A549 (cell line): ENCODE measurements around the gene RAPGEF3. TPM values are rescaled to one million over a fixed set of nuclear protein-coding genes. Genes with fewer than 3 reads are reported as not detected.

Experiments used
- ATAC-seq, 2 experiments: fragments of 200-7000 bp in 1 of 2; fragments of >200 bp in 1 of 2; cut with Nextera tagmentation in 1 of 2; cut with Tn5 transposase in 1 of 2; 3 replicates each; pipeline versions ENCODE4 v1.8.0 to v1.9.1; 2018 to 2020; ENCODE audit warnings: mild to moderate bottlenecking in 1 of 2, moderate library complexity in 1 of 2
- CTCF ChIA-PET: fragments of 300-600 bp; sonication (Branson Sonifier 250); formaldehyde crosslinking; extraction: SDS; loops from one replicate; lab custom pipeline; 2021; ENCODE audit warnings: antibody characterized with exemption, inconsistent platforms; lab: Yijun Ruan, JAX
- POLR2A ChIA-PET: fragments of 350-600 bp; formaldehyde crosslinking; extraction: SDS; loops from one replicate; lab custom pipeline; 2021; ENCODE audit warnings: antibody characterized with exemption, inconsistent platforms; lab: Yijun Ruan, JAX
- DNase-seq, 2 experiments: peaks; one replicate each; pipeline versions ENCODE4 v3.0.0 to v3.0.0-alpha.2; 2011 to 2016; ENCODE audit warnings: low read depth in 1 of 2, low spot score in 1 of 2
- FAIRE-seq: peaks from 2 replicates; lab custom pipeline; 2011; peaks lifted over from hg19 to GRCh38; lab: Jason Lieb, UNC
- H3K27ac ChIP-seq, 2 experiments: fragments of >200 bp; sonication (Bioruptor Twin); formaldehyde crosslinking; 3 replicates each; pipeline ENCODE4 v1.5.1; 2016 to 2017
- H3K4me1 ChIP-seq: fragments of >200 bp; sonication (Bioruptor Twin); formaldehyde crosslinking; 3 replicates; pipeline ENCODE4 v1.6.1; 2016
- H3K4me2 ChIP-seq: fragments of >200 bp; sonication (Bioruptor Twin); formaldehyde crosslinking; 3 replicates; pipeline ENCODE4 v1.6.1; 2016
- H3K4me3 ChIP-seq: fragments of >200 bp; sonication (Bioruptor Twin); formaldehyde crosslinking; 3 replicates; pipeline ENCODE4 v1.5.1; 2016
- H3K9me3 ChIP-seq: fragments of >200 bp; sonication (Bioruptor Twin); formaldehyde crosslinking; 3 replicates; pipeline ENCODE4 v1.6.1; 2016
- ATOH8 ChIP-seq: fragments of 250-450 bp; sonication (Bioruptor Pico); IDR thresholded peaks from 2 replicates; pipeline ENCODE4 v1.5.0; 2020; ENCODE audit warnings: low read depth, mild to moderate bottlenecking, moderate library complexity
- BHLHE40 ChIP-seq: IDR thresholded peaks from 2 replicates; pipeline ENCODE4 v1.6.1; 2012; ENCODE audit warnings: low read depth, low read length, inconsistent platforms
- CHD4 ChIP-seq: fragments of 200-600 bp; sonication (generic); IDR thresholded peaks from 2 replicates; pipeline ENCODE4 v1.6.1; 2016; ENCODE audit warnings: antibody characterized with exemption, mild to moderate bottlenecking, borderline replicate concordance
- ELK1 ChIP-seq: fragments of 150-350 bp; IDR thresholded peaks from 2 replicates; pipeline ENCODE4 v1.6.1; 2014; ENCODE audit warnings: low read depth, mild to moderate bottlenecking, low read length
- GATA3 ChIP-seq: IDR thresholded peaks from 2 replicates; pipeline ENCODE4 v1.6.1; 2012; ENCODE audit warnings: borderline replicate concordance
- HES2 ChIP-seq: fragments of >200 bp; sonication (Bioruptor Twin); formaldehyde crosslinking; IDR thresholded peaks from 2 replicates; pipeline ENCODE4 v1.6.1; 2016
- HOXB13 ChIP-seq: fragments of 250-450 bp; sonication (Bioruptor Pico); IDR thresholded peaks from 2 replicates; pipeline ENCODE4 v1.5.0; 2020; ENCODE audit warnings: low read depth, mild to moderate bottlenecking, moderate library complexity
- KDM1A ChIP-seq: fragments of 200-600 bp; sonication (generic); IDR thresholded peaks from 2 replicates; pipeline ENCODE4 v1.6.1; 2016; ENCODE audit warnings: low read depth, mild to moderate bottlenecking
- MAFK ChIP-seq: fragments of 450-650 bp; IDR thresholded peaks from 2 replicates; pipeline ENCODE4 v1.6.1; 2014; ENCODE audit not compliant: partially characterized antibody
- MYC ChIP-seq: IDR thresholded peaks from 2 replicates; pipeline ENCODE4 v1.6.1; 2012; ENCODE audit warnings: mild to moderate bottlenecking, inconsistent platforms, low read length, improper control_type of control experiment, borderline replicate concordance
- NPAS2 ChIP-seq: fragments of 250-450 bp; sonication (Bioruptor Pico); IDR thresholded peaks from 2 replicates; pipeline ENCODE4 v1.8.0; 2022; ENCODE audit warnings: mild to moderate bottlenecking, moderate library complexity, borderline replicate concordance
- PBX3 ChIP-seq: IDR thresholded peaks from 2 replicates; pipeline ENCODE4 v1.6.1; 2012
- POLR2A ChIP-seq: IDR thresholded peaks from 2 replicates; pipeline ENCODE4 v1.6.1; 2012; ENCODE audit warnings: mild to moderate bottlenecking, low read length
- POLR2AphosphoS2 ChIP-seq: conservative IDR thresholded peaks from 2 replicates; pipeline ENCODE4 v1.6.1; 2012; ENCODE audit warnings: low read length, improper control_type of control experiment, inconsistent platforms
- RAD21 ChIP-seq, 2 experiments: fragments of >200 bp in 1 of 2; sonication (Bioruptor Twin) in 1 of 2; formaldehyde crosslinking in 1 of 2; IDR thresholded peaks in 1 of 2; conservative IDR thresholded peaks in 1 of 2; 2 replicates in 1 of 2; 3 replicates in 1 of 2; pipeline ENCODE4 v1.6.1; 2012 to 2018; ENCODE audit warnings: inconsistent platforms in 1 of 2
- REST ChIP-seq: fragments of 200-600 bp; sonication (generic); IDR thresholded peaks from 2 replicates; pipeline ENCODE4 v1.6.1; 2016; ENCODE audit warnings: antibody characterized with exemption, mild to moderate bottlenecking, moderate library complexity
- RFX5 ChIP-seq: fragments of 450-650 bp; IDR thresholded peaks from 2 replicates; pipeline ENCODE4 v1.7.1; 2014; ENCODE audit warnings: antibody characterized with exemption, mild to moderate bottlenecking, moderate library complexity
- SMC3 ChIP-seq: fragments of >200 bp; sonication (Bioruptor Twin); formaldehyde crosslinking; IDR thresholded peaks from 3 replicates; pipeline ENCODE4 v1.6.1; 2018; ENCODE audit warnings: inconsistent platforms
- TP53 ChIP-seq: fragments of 250-450 bp; sonication (Bioruptor Pico); IDR thresholded peaks from 2 replicates; pipeline ENCODE4 v1.5.0; 2021; ENCODE audit warnings: mild to moderate bottlenecking, moderate library complexity
- USF2 ChIP-seq: fragments of 450-650 bp; IDR thresholded peaks from 2 replicates; pipeline ENCODE4 v1.6.1; 2014; ENCODE audit warnings: antibody characterized with exemption
- ZC3H11A ChIP-seq: fragments of 450-650 bp; IDR thresholded peaks from 2 replicates; pipeline ENCODE4 v1.6.1; 2014; ENCODE audit warnings: antibody characterized with exemption, mild to moderate bottlenecking
- ZFP36 ChIP-seq: fragments of 450-650 bp; IDR thresholded peaks from 2 replicates; pipeline ENCODE4 v1.6.1; 2014; ENCODE audit warnings: borderline replicate concordance; ENCODE audit not compliant: partially characterized antibody
- ZNF302 ChIP-seq: fragments of 250-450 bp; sonication (Bioruptor Pico); IDR thresholded peaks from 2 replicates; pipeline ENCODE4 v1.9.0; 2021; ENCODE audit warnings: inconsistent platforms, mild to moderate bottlenecking, moderate library complexity
- ZSCAN20 ChIP-seq: fragments of 250-450 bp; sonication (Bioruptor Pico); IDR thresholded peaks from 2 replicates; pipeline ENCODE4 v1.8.0; 2022; ENCODE audit warnings: mild to moderate bottlenecking, moderate library complexity
- WGBS: methylation state at CpG from one replicate; pipeline ENCODE4 v1.1.6; 2017; ENCODE audit errors: missing lambda C conversion rate; 5-methylcytosine and 5-hydroxymethylcytosine counted together
- polyA plus RNA-seq, 4 experiments: library from polyadenylated mRNA; depleted of rRNA in 3 of 4; stranded (reverse); fragments of >200 nt; fragmentation: RNase III in 1 of 4; extraction: RNeasy Plus Mini Kit Qiagen cat#74134 plus additional on column Dnase treatment in 1 of 4; gene quantifications; 2 replicates in 3 of 4; 3 replicates in 1 of 4; pipeline ENCODE4 v1.2.3, GENCODE V29; 2011 to 2017

RAPGEF3 gene
- polyA plus RNA-seq, 2 of the 4 experiments (the other 2 are of a cell fraction): 0.70 to 0.89 TPM

GRCh38 chr12:47733142-47733541, 25.5 kb downstream of the RAPGEF3 start (continued):
- TF ChIP-seq HES2 (no peak), REST (no peak), CHD4 (no peak), POLR2AphosphoS2 (no peak), GATA3 (no peak)
- TF ChIP-seq, all 56 proteins: peak for 0

- H3K27ac ChIP-seq: no peak overlapping the region
- ChIA-PET POLR2A (no interaction called here), CTCF (interaction anchor here (1.1 to 43.9 kb wide), 9 partner anchors 9 to 116 kb away, joined by 3 to 1399 read pairs (median 6); partner anchors contain the start of genes RAPGEF3 and SLC48A1)
- no peak for DNase-seq
- no peak for FAIRE-seq
- H3K4me1 ChIP-seq: no peaks in the 10 kb centered on the region
- TF ChIP-seq BHLHE40 (no peak), MAFK (no peak), ZNF302 (CRISPR knock-in tag) (no peak)
- TF ChIP-seq, all 56 proteins: peak for 0
- H3K4me3 ChIP-seq: no peak overlapping the region
- ATAC-seq: no peak
- WGBS: 63% methylated on average over 2 of the region's 2 CpGs
- no peaks in the 10 kb centered on the region for H3K9me3 ChIP-seq
- H3K4me2 ChIP-seq: no peak overlapping the region
Observed at GRCh38 chr12:47732504-47732903, 26.2 kb downstream of the RAPGEF3 start.

- ATAC-seq (no peak), FAIRE-seq (no peak), DNase-seq (no peak)
- WGBS: 50% methylated on average over 5 of the region's 5 CpGs
- ChIA-PET POLR2A (no interaction called here), CTCF (interaction anchor here (1.1 to 43.9 kb wide), 7 partner anchors 9 to 117 kb away, joined by 3 to 1399 read pairs (median 6); partner anchors contain the start of gene SLC48A1)
- H3K4me3 ChIP-seq: no peak overlapping the region
- no peak overlapping the region for H3K27ac ChIP-seq
- no peaks in the 10 kb centered on the region for H3K4me1 ChIP-seq
- no peak overlapping the region for H3K4me2 ChIP-seq
- H3K9me3 ChIP-seq: no peaks in the 10 kb centered on the region
- TF ChIP-seq PBX3: no peak
- no peak for TF ChIP-seq RAD21 (conservative IDR thresholded peaks at IDR 0.05 in 1 of 2, IDR thresholded peaks at IDR 0.05 in 1 of 2)
- no peak for TF ChIP-seq ZC3H11A
- no peak for TF ChIP-seq NPAS2 (CRISPR knock-in tag)
- no peak for TF ChIP-seq KDM1A
- TF ChIP-seq RFX5: no peak
- TF ChIP-seq ELK1: no peak
- no peak for TF ChIP-seq ZFP36
- TF ChIP-seq POLR2A: no peak
- no peak for TF ChIP-seq ZSCAN20 (CRISPR knock-in tag)
- TF ChIP-seq USF2: no peak
- TF ChIP-seq SMC3: no peak
- TF ChIP-seq HOXB13 (CRISPR knock-in tag): no peak
- TF ChIP-seq MYC: no peak
- TF ChIP-seq TP53 (CRISPR knock-in tag): no peak
- no peak for TF ChIP-seq ATOH8 (CRISPR knock-in tag)
Observed at GRCh38 chr12:47731723-47732122, 27.0 kb downstream of the RAPGEF3 start.
